Activated CD8-positive, alpha-beta memory T cell treated with anti-CD3 and anti-CD28 coated beads for 1 hour (primary cell): ENCODE data around the gene SMARCA2.

Experiments
- DNase-seq, 2 donors: peaks; one replicate each; pipeline ENCODE4 v3.0.0-alpha.2; 2020; ENCODE audit warnings: low read depth in 1 of 2; ENCODE audit errors: extremely low read depth in 1 of 2

Gene SMARCA2

GRCh38 chr9:2164268-2164667, 149.1 kb downstream of the SMARCA2 start:
- no peak for DNase-seq

GRCh38 chr9:2166203-2166602, 151.1 kb downstream of the SMARCA2 start:
- DNase-seq = no peak

GRCh38 chr9:2169035-2169434, 153.9 kb downstream of the SMARCA2 start:
- DNase-seq = no peak

- DNase-seq = no peak
Observed at GRCh38 chr9:2170722-2171121, 155.6 kb downstream of the SMARCA2 start.

GRCh38 chr9:2173170-2173569, 158.0 kb downstream of the SMARCA2 start:
- no peak for DNase-seq

- DNase-seq = no peak
Observed at GRCh38 chr9:2173861-2174260, 158.7 kb downstream of the SMARCA2 start.

- no peak for DNase-seq
Observed at GRCh38 chr9:2174306-2174705, 159.2 kb downstream of the SMARCA2 start.

GRCh38 chr9:2174911-2175310, 159.8 kb downstream of the SMARCA2 start:
- DNase-seq = no peak

- no peak for DNase-seq
Observed at GRCh38 chr9:2177121-2177520, 162.0 kb downstream of the SMARCA2 start.

GRCh38 chr9:2178034-2178734, 163.0 kb downstream of the SMARCA2 start:
- no peak for DNase-seq

GRCh38 chr9:2179567-2179966, 164.4 kb downstream of the SMARCA2 start:
- DNase-seq = no peak

GRCh38 chr9:2180154-2180553, 165.0 kb downstream of the SMARCA2 start:
- DNase-seq = no peak

GRCh38 chr9:2180704-2181103, 165.6 kb downstream of the SMARCA2 start:
- no peak for DNase-seq

GRCh38 chr9:2181792-2182191, 166.6 kb downstream of the SMARCA2 start:
- no peak for DNase-seq

GRCh38 chr9:2190939-2191608, 175.9 kb downstream of the SMARCA2 start:
- no peak for DNase-seq

- DNase-seq = no peak
Observed at GRCh38 chr9:2191609-2191972, 176.4 kb downstream of the SMARCA2 start.

- no peak for DNase-seq
Observed at GRCh38 chr9:2192356-2192979, 177.3 kb downstream of the SMARCA2 start.

- DNase-seq = no peak
Observed at GRCh38 chr9:2193552-2193951, 178.4 kb downstream of the SMARCA2 start.

GRCh38 chr9:2195211-2195610, 180.1 kb downstream of the SMARCA2 start:
- no peak for DNase-seq

- DNase-seq = no peak
Observed at GRCh38 chr9:2196757-2197156, 181.6 kb downstream of the SMARCA2 start.

GRCh38 chr9:2198956-2199635, 183.9 kb downstream of the SMARCA2 start:
- no peak for DNase-seq
